ENCODE data around the gene TMEM69.

DNA sequence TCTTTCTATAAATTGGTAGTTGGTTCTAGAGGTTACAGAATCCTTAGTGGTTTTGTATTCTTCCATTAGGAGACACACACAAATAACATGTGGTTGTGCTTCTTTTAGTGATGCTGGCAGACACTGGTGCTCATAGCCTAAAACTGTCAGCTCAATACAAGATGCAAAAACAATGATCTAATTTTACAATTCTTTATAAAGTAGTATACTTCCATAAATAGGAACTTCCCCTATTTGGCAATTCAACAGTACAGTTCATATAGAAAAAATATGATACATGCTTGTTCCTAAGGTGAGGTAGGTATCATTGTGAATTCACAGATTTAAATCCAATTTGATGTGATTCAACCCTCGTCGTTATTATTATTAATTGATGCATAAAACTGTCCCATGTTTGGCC lies 43.3 kb upstream of the TMEM69 start:
- TF ChIP-seq STAG1 (CRISPR knock-in tag; IDR thresholded peaks at IDR 0.05) (no peak), TRIM24 (CRISPR knock-in tag; IDR thresholded peaks at IDR 0.05) (no peak), SETDB1 (CRISPR knock-in tag; IDR thresholded peaks at IDR 0.05; ENCODE audit: borderline replicate concordance) (no peak), EHMT2 (IDR thresholded peaks at IDR 0.05; ENCODE audit: borderline replicate concordance, low read depth, low read length) (no peak), ZNF766 (CRISPR knock-in tag; IDR thresholded peaks at IDR 0.05; ENCODE audit: borderline replicate concordance) (no peak), MXI1 (IDR thresholded peaks at IDR 0.05; ENCODE audit: borderline replicate concordance, low read depth, low read length) (no peak), EED (CRISPR knock-in tag; IDR thresholded peaks at IDR 0.05) (no peak), KAT7 (CRISPR knock-in tag; IDR thresholded peaks at IDR 0.05; ENCODE audit: borderline replicate concordance) (no peak), RAD21 (CRISPR knock-in tag; IDR thresholded peaks at IDR 0.05) (no peak), TOE1 (CRISPR knock-in tag; IDR thresholded peaks at IDR 0.05) (no peak), ZC3H4 (CRISPR knock-in tag; IDR thresholded peaks at IDR 0.05; ENCODE audit: borderline replicate concordance) (no peak)
- TF ChIP-seq, protein P1, sequence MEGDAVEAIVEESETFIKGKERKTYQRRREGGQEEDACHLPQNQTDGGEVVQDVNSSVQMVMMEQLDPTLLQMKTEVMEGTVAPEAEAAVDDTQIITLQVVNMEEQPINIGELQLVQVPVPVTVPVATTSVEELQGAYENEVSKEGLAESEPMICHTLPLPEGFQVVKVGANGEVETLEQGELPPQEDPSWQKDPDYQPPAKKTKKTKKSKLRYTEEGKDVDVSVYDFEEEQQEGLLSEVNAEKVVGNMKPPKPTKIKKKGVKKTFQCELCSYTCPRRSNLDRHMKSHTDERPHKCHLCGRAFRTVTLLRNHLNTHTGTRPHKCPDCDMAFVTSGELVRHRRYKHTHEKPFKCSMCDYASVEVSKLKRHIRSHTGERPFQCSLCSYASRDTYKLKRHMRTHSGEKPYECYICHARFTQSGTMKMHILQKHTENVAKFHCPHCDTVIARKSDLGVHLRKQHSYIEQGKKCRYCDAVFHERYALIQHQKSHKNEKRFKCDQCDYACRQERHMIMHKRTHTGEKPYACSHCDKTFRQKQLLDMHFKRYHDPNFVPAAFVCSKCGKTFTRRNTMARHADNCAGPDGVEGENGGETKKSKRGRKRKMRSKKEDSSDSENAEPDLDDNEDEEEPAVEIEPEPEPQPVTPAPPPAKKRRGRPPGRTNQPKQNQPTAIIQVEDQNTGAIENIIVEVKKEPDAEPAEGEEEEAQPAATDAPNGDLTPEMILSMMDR (CRISPR knock-in tag; IDR thresholded peaks at IDR 0.05): no peak

Measured in HepG2 (cell line).